Body of pancreas (tissue), 4 donors: Measurements from ENCODE around the gene SP100. TPM values are rescaled to one million over a fixed set of nuclear protein-coding genes. Genes with fewer than 3 reads are reported as not detected.

ENCODE experiments used
- ATAC-seq: fragments of 150-250 bp; one replicate; pipeline ENCODE4 v1.9.1; 2016
- DNase-seq, 4 donors: peaks; one replicate each; pipeline ENCODE4 v3.0.0-alpha.2; 2019
- H3K27ac ChIP-seq, 4 donors: fragments of 200-600 bp; sonication (generic); 1 replicate in 3 of 4; 2 replicates in 1 of 4; pipeline versions ENCODE4 v1.5.1 to v1.6.1; 2016 to 2019; ENCODE audit warnings: mild to moderate bottlenecking in 1 of 4, mixed read lengths in 1 of 4, moderate library complexity in 1 of 4
- H3K27me3 ChIP-seq, 2 donors: fragments of 200-600 bp; sonication (generic); one replicate each; pipeline ENCODE4 v1.6.0; 2016; ENCODE audit warnings: mild to moderate bottlenecking in 1 of 2
- H3K36me3 ChIP-seq, 2 donors: fragments of 200-600 bp; sonication (generic); replicated peaks in 1 of 2; 2 replicates each; pipeline ENCODE4 v1.5.1; 2016; ENCODE audit warnings: low read depth in 2 of 2; ENCODE audit not compliant: insufficient read depth in 1 of 2
- H3K4me1 ChIP-seq: fragments of 200-600 bp; sonication (generic); one replicate; pipeline ENCODE4 v1.6.0; 2016
- H3K4me3 ChIP-seq, 2 donors: fragments of 200-600 bp; sonication (generic); 1 replicate in 1 of 2; 2 replicates in 1 of 2; pipeline ENCODE4 v1.5.1; 2016 to 2019
- H3K9me3 ChIP-seq, 3 donors: fragments of 200-600 bp; sonication (generic); 1 replicate in 2 of 3; 2 replicates in 1 of 3; pipeline ENCODE4 v1.5.1; 2016
- POLR2A ChIP-seq, 3 donors: fragments of 450-650 bp; IDR thresholded peaks; one replicate each; pipeline ENCODE4 v1.6.1; 2016; ENCODE audit warnings: antibody characterized with exemption in 3 of 3, mild to moderate bottlenecking in 2 of 3
- WGBS, 2 donors: methylation state at CpG; one replicate each; pipeline ENCODE4 v1.1.5; 2017; 5-methylcytosine and 5-hydroxymethylcytosine counted together
- intact Hi-C: fragments of 100-400 bp; cut with DNase I; formaldehyde crosslinking; loops from one replicate; pipeline ENCODE4 v1.15.1; 2023
- total RNA-seq, 2 donors: library from RNA; depleted of rRNA; stranded (reverse); fragments of >200 nt; gene quantifications; one replicate each; pipeline ENCODE4 v1.1.0, GENCODE V29; 2016
- TF ChIP-seq, protein P1 (sequence below), 7 experiments: fragments of 450-650 bp in 4 of 7; fragments of 200-600 bp in 3 of 7; sonication (generic) in 3 of 7; IDR thresholded peaks; one replicate each; pipeline ENCODE4 v1.5.1; 2016 to 2019; ENCODE audit warnings: antibody characterized with exemption in 7 of 7

Gene SP100
- total RNA-seq, 2 donors from 2014 or later, result 71.9 to 73.2 TPM

DNA sequence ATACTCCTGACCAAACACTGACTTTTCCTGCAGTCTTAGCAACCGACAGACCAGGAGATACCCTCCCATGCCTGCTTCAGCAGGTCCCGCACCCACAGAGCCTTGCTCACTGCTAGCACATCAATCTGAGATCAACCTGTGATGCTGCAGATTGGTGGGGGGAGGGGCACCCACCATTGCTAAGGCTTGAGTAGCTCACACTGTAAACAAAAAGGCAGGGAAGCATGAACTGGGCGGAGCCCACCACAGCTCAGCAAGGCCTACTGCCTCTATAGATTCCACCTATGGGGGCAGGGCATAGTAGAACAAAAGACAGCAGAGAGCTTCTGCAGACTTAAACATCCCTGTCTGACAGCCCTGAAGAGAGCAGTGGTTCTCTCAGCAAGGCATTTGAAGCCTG, 109.7 kb downstream of the SP100 start:
- intact Hi-C loops, result no loop called here
- H3K4me1 ChIP-seq, result no peaks in the 10 kb centered on the region
- H3K27me3 ChIP-seq, result no peaks in the 10 kb centered on the region
- peaks cover 0 to 33% (median 0%) of the 10 kb centered on the region in 3 donors for H3K9me3 ChIP-seq
- no peak overlapping the region for H3K4me3 ChIP-seq
- H3K27ac ChIP-seq, result no peak overlapping the region
- DNase-seq (no peak), ATAC-seq (no peak)
- no peaks in the 10 kb centered on the region for H3K36me3 ChIP-seq
- 95 to 100% methylated on average over 2 to 3 of the region's 3 CpGs for WGBS, 2 donors
- TF ChIP-seq POLR2A (IDR thresholded peaks at IDR 0.05), result no peak
- TF ChIP-seq, protein P1, sequence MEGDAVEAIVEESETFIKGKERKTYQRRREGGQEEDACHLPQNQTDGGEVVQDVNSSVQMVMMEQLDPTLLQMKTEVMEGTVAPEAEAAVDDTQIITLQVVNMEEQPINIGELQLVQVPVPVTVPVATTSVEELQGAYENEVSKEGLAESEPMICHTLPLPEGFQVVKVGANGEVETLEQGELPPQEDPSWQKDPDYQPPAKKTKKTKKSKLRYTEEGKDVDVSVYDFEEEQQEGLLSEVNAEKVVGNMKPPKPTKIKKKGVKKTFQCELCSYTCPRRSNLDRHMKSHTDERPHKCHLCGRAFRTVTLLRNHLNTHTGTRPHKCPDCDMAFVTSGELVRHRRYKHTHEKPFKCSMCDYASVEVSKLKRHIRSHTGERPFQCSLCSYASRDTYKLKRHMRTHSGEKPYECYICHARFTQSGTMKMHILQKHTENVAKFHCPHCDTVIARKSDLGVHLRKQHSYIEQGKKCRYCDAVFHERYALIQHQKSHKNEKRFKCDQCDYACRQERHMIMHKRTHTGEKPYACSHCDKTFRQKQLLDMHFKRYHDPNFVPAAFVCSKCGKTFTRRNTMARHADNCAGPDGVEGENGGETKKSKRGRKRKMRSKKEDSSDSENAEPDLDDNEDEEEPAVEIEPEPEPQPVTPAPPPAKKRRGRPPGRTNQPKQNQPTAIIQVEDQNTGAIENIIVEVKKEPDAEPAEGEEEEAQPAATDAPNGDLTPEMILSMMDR (IDR thresholded peaks at IDR 0.05), result no peak

DNA sequence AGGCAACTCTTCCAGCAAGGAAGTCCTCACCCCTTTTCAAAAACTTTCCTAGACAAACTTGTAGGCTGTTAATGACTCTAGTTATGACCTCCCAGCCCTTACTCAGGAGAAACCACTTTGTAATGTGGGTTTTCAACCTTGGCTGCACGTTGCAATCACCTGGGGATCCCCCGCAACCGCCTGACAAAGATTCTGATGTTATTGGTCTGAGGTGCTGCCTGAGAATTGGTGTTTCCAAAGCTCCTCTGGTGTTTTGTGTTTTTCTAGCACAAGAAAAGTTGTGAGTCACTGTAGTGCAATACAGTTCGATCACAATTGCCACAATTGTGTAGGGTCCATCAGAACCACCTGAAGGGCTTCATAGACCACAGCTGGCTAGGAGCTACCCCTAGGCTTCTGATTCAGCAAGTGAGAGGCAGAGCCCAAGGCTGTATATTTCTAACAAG, 121.6 kb downstream of the SP100 start:
- DNase-seq (no peak), ATAC-seq (no peak)
- no peak overlapping the region for H3K4me3 ChIP-seq
- intact Hi-C loops, result no loop called here
- no peaks in the 10 kb centered on the region for H3K9me3 ChIP-seq
- H3K36me3 ChIP-seq, result no peaks in the 10 kb centered on the region
- H3K27ac ChIP-seq, result no peak overlapping the region
- TF ChIP-seq POLR2A (IDR thresholded peaks at IDR 0.05), result no peak
- TF ChIP-seq, protein P1 (IDR thresholded peaks at IDR 0.05), result no peak
- H3K4me1 ChIP-seq, result no peaks in the 10 kb centered on the region
- WGBS, 2 donors, result 80 to 97% methylated on average over 4 of the region's 4 CpGs
- H3K27me3 ChIP-seq, result no peaks in the 10 kb centered on the region

DNA sequence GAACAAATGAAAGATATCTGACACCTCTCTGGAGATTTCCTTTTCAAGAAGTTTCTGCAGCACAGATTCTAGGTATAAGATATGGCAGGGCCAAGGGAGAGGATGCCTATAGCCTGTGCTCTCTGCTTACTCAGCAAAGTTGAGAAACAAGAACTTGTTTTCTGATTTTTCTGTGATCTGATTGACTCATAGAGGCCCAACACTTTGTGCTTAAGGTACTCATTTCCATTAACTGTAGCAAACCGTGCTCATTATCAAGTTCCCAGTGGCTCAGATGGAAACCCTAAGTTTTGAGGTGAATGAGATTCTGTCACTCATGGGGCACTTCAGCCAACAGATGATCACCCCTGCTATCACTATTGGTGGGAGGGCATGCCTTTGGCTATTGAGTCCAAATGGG, 124.3 kb downstream of the SP100 start:
- 90 to 100% methylated on average over 1 of the region's 1 CpG for WGBS, 2 donors
- no peak for TF ChIP-seq POLR2A (IDR thresholded peaks at IDR 0.05)
- TF ChIP-seq, protein P1 (IDR thresholded peaks at IDR 0.05), result no peak
- intact Hi-C loops, result no loop called here
- no peaks in the 10 kb centered on the region for H3K4me1 ChIP-seq
- no peak overlapping the region for H3K27ac ChIP-seq
- ATAC-seq, result no peak
- no peak for DNase-seq
- H3K9me3 ChIP-seq, result no peaks in the 10 kb centered on the region
- H3K36me3 ChIP-seq, result no peaks in the 10 kb centered on the region
- H3K4me3 ChIP-seq, result no peak overlapping the region
- H3K27me3 ChIP-seq, result no peaks in the 10 kb centered on the region

DNA sequence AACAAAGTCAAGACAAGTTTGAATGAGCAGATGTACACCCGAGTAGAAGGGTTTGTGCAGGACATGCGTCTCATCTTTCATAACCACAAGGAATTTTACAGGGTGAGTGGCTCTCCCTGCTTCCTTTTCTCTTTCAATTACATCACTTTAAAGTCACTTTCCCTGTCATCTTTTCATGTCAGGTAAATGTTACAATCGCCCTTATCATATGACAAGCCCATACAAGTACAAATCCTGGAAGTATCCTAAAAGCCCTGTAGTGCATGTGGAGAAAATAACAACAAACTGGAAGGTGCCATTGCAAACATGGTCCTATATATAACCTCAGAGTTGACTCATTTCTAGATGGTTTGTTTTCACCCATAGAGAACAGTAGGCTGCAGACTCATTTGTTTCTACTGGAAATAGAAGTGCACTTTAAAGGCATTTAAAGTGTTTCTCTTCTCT, 126.0 kb downstream of the SP100 start:
- WGBS, 2 donors, result 62 to 72% methylated on average over 3 of the region's 3 CpGs
- DNase-seq (no peak), ATAC-seq (no peak)
- no peak for TF ChIP-seq POLR2A (IDR thresholded peaks at IDR 0.05)
- TF ChIP-seq, protein P1 (IDR thresholded peaks at IDR 0.05), result no peak
- no peaks in the 10 kb centered on the region for H3K27me3 ChIP-seq
- H3K4me1 ChIP-seq, result no peaks in the 10 kb centered on the region
- H3K4me3 ChIP-seq, result no peak overlapping the region
- H3K27ac ChIP-seq, result no peak overlapping the region
- no peaks in the 10 kb centered on the region for H3K9me3 ChIP-seq
- H3K36me3 ChIP-seq, result no peaks in the 10 kb centered on the region
- intact Hi-C loops, result no loop called here

DNA sequence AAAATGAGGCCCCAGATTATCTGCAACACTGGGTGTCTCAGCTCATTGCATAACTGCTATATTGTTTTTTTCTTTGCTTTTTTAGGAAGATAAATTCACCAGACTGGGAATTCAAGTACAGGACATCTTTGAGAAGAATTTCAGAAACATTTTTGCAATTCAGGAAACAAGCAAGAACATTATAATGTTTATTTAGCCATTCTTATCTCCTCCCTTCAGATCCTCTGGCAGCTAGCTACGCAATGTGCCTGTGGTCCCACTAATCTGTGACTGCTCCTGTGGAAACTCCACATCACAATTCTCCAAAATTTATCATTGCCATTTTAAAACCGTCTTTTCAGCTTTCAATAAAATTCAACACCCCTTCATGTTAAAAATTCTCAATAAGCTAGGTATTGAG, 126.8 kb downstream of the SP100 start:
- DNase-seq (no peak), ATAC-seq (no peak)
- Histone ChIP-seq H3K4me1 (no peaks in the 10 kb centered on the region), H3K27ac (no peak overlapping the region), H3K27me3 (no peaks in the 10 kb centered on the region), H3K4me3 (no peak overlapping the region), H3K9me3 (no peaks in the 10 kb centered on the region), H3K36me3 (no peaks in the 10 kb centered on the region)
- WGBS, 2 donors, result 53 to 75% methylated on average over 2 of the region's 2 CpGs
- intact Hi-C loops, result no loop called here
- TF ChIP-seq POLR2A (IDR thresholded peaks at IDR 0.05), result no peak
- TF ChIP-seq, protein P1 (IDR thresholded peaks at IDR 0.05), result no peak
